Retina (tissue), 1 donor: ENCODE measurements around the gene KRTAP20-3.

ENCODE experiments used
- DNase-seq: peaks from one replicate; pipeline ENCODE4 v3.0.0-alpha.2; 2016

KRTAP20-3 gene

DNA sequence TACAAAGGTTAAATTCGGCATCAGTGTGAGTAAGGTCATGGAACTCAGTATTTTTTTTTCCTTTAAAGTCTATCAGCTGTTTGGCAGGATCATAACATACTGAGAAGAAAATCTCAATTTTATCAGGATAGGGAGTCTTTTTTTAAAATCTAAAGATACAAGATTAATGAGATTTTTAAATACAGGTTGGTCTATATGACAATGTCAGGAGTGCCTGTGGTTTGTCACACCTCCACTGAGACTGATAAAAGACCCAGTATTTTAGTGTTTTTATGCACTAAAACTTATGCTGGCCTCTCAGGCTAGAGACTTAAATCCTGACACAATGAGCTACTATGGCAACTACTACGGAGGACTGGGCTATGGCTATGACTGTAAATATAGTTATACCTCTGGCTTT is at the start of gene KRTAP20-3:
Gene KRTAP20-3, plus strand, starts transcription at position 301 of the 400 bp plus-strand sequence.
- DNase-seq, result no peak

DNA sequence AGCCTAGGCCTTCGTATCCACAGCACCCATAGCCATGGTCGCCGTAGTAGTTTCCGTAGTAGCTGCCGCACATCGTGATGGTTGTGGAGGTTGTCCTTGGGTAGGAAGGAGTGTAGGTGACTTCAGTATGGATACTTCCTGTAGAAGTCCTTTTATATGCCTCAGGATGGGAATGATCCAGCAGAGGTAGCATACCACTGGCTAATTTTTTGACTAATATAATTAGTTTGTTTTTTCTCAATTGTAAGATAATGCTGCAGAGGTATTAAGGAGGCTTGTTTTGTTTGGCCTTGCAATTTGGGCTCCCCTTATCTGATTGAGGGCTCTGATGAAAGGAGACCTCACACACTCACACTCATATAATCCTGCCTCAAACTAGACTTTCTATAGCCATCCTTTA is 43.9 kb upstream of the KRTAP20-3 start, which contains the start of gene KRTAP6-2:
Gene KRTAP6-2, minus strand, starts transcription at position 101 of the 400 bp plus-strand sequence. Its CDS starts 28 bp downstream, at position 73.
- DNase-seq, result no peak

DNA sequence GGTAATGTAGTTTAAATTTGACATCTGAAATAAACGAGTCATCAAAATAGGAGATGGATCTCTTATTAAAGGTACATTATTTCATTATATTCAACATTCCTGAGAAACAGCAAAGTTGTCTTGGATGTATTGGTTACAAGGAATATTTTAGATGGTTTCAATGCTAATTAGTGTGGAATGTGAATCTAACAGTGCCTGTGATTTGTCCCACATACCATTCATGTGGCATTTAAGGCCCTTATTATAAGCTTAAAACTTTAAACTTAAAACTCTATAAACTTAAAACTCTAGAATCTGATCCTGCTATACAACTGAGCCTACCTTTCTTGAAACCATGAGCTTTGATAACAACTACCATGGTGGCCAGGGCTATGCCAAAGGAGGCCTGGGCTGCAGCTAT is 41.9 kb upstream of the KRTAP20-3 start, which contains the start of gene KRTAP22-1:
Gene KRTAP22-1, plus strand, starts transcription at position 301 of the 400 bp plus-strand sequence.
- no peak for DNase-seq

DNA sequence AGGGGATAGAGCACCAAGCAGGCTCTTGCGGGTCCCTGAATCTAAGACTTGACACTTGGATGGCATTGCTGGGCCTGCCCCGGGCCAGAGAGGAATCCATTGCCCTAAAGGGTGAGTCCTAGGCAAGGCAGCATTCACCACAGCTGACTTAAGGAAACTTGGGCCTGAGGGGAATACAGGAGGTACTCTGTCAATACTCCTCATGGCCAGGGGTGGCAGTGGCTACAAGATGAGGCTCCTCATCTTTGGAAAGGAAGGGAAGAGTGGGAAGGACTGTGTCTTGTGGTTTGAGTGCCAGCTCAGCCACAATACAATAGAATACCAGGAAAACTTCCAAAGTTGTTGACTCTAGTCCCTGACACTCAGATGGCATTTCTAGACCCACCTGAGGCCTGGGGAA is 36.7 kb upstream of the KRTAP20-3 start:
- no peak for DNase-seq

DNA sequence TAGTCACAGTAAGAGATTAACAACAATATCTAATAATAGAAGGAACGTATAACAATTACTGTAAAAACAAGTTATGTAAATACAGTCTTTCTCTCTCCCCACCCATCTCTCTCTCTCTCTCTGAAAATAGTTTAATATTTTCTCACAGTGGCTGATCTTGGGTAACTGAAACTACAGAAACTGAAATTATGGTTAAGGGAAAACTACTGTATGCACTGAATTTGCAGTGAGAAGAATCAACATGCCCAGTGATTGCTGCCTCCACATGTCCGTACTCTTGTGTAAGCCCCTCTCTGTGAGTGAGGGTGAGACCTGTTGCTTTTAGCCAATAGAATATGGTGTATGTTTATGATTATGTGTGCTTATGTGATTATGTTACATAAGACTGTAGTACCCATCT is 30.5 kb upstream of the KRTAP20-3 start:
- no peak for DNase-seq

DNA sequence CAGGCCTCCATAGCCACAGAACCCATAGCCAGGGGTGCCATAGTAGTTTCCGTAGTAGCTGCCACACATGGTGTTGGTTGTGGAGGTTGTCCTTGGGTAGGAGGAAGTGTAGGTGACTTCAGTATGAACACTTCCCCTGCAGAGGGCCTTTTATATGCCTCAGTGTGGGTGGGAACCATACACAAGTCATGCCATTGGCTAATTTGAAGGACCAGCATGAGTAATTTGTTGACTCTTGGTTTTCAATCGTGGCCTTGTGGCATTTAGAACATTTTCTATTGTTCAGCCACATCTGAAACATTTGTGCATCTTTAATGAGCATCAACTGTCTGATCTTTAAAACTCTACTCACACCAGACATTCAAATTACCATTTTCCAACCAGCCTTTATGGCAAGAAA is 28.8 kb upstream of the KRTAP20-3 start, which contains the start of gene KRTAP6-1:
Gene KRTAP6-1, minus strand, starts transcription at position 95 of the 400 bp plus-strand sequence. Its CDS starts 26 bp downstream, at position 69.
- no peak for DNase-seq

DNA sequence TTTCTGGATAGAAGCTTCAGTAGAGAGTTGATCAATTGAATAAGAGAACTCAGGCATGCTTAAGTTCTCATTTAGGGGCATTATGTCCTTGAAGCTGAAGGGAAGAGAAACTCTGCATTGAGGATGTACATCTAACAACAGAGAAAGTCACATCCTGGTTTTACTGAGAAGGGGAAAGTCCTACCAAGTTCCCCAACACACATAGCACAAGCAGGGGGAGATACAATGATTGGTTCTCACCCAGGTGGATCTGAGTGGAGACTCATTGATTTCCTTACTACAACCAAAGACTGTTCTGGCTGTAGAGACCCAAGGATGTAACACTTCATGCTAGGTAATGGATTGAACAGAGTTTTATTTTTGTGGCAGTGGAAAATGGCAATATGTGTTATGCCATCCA is 27.5 kb upstream of the KRTAP20-3 start:
- no peak for DNase-seq

DNA sequence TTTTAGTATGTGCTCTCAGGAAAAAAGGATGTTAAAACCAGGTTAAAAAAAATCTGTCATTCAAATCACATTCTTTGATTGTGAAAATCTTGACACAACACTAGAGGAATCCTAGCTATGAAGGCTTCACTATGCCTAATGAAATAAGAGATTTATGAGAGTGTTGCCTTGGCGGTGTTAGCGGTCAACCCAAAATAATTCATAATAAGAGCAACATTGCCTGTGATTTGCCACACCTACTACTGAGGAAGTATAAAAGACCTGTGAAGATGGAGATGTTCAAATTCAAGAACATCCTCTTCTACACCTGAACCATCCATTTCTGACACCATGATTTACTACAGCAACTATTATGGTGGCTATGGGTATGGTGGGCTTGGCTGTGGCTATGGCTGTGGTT is 26.5 kb upstream of the KRTAP20-3 start, which contains the start of gene KRTAP20-1:
Gene KRTAP20-1, plus strand, starts transcription at position 301 of the 400 bp plus-strand sequence. Its CDS starts 30 bp downstream, at position 331.
- DNase-seq, result no peak

DNA sequence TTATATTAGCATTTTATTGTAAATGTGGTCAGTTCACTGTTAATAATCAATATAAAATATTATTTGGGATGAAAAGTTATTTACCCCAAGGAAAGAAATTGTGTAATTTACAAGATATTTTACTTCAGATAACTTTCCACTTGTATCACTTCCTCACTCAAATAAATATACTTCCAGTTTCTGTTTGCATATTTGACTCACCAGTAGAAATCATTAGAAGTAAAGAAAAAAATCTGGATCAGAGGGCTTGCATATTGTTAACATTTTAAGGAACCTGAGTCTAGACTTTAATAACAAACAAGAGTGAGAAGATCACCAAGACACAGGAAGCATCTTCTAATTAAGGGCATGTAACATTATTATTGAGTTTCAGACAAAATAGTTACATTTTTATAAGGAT is 22.6 kb upstream of the KRTAP20-3 start:
- DNase-seq, result no peak

DNA sequence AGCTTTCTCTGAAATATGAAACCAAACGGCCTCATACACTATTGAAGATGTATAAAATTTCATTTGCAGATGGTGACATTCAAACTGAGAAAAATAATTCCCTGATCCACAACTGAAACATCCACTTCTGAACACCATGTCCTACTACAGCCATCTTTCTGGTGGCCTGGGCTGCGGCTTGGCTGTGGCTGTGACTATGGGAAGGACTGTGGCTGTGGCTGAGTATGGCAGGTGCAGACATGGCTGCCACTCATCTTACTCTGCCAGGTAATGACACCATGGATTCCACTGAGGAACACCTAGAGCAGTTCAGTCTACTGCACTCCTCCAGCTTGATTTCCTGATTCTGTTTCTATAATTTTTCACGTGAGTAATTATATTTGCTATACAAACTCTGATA is 22.1 kb upstream of the KRTAP20-3 start, which contains the start of gene KRTAP20-4:
Gene KRTAP20-4, plus strand, starts transcription at position 106 of the 400 bp plus-strand sequence.
- no peak for DNase-seq

DNA sequence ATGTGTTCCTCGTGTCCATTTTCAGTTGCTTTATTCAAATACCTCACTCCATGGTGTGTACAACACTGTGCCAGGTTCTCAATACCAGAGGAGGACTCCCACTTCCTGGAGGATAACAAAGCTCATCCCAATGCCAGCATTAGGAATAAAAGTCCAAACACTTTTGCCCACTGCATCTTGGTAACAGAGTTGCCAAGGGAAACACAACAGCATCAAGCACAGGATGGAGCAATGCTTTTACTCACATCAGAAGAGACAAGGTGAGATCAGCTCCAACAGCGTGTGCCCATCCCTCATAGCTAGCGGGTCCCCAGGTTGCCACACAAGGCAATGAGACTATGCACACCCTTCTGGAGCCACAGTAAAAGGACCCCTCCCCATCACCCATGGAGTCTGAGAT is 19.3 kb upstream of the KRTAP20-3 start:
- no peak for DNase-seq

DNA sequence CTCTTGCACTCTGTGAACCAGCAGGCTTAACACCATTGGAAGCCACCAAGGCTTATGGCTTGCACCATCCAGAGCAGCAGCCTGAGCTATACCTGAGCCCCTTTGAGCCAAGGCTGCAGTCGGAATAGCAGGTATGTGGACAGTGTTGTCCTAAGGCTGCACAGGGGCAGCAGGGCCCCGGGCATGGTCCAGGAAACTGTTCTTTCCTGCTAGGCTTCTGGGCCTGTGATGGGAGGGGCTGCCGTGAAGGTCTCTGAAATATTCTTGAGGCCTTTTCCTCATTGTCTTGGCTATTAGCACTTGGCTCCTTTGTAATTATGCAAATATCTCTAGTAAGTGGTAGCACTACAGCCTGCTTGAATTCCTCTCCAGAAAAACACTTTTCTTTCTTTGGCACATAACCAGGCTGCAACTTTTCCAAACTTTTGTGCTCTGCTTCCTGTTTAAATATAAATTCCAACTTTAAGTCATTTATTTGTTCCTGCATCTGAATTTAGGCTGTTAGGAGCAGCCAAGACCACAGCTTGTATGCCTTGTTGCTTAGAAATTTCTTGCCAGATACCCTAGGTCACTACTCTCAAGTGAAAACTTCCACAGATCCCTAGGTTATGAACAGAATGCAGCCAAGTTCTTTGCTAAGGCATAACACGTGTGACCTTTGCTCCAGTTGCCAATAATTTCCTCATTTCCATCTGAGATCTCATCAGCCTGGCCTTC is 17.1 kb upstream of the KRTAP20-3 start:
- DNase-seq, result no peak

DNA sequence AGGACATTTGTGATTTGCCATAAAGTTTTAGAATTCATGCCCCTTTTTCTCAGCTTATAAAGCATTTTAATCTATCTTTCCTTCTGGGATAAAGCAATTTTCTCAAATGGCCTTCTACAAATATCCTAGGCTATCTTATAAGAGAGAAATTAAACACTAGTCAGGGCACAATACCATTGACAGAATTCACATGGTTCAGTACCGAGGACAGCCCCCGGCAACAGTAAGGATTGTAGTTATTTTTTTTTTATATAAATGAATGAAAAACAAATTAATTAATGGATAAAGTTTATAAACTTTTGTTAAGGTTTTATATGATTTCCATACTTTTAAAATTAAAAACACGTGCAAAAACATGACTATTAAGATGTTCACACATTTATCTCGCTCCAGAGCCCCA is 14.6 kb upstream of the KRTAP20-3 start:
- DNase-seq, result no peak

DNA sequence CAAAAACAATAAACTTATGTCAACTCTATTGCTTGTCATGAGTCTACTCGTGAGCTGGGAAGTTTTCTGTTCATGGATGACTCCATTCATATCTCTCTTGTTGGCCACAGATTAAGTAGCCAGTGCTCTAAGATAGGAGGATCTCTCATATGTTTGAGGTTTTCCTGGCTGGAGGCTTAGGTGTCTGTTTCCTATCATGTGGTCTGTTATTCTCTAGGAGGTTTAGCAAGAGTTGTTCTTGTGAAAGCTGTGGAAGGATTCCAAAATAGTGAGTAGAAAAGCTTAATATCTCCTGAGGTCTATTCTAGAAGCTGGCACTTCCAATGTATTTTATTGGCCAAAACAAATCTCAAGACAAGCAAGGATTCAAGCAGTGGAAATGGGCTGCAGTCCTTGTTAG is 13.5 kb upstream of the KRTAP20-3 start:
- DNase-seq, result no peak

DNA sequence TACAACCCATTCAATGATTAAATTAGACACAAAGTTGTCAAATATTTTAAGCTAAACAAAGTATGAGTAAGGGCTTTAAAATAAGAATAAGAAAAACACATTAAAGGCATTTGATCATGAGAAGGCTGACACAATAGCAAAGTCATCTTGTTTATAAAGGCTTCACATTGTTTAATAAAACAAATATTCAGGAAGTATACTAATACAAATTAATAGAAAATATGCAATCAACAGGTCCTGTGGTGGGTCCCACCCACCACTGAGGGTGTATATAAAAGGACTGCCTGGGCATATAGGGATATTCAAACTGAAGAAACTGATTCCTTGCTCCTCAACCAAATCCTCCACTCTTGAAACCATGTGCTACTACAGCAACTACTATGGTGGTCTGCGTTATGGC is 7.8 kb upstream of the KRTAP20-3 start, which contains the start of gene KRTAP20-2:
Gene KRTAP20-2, plus strand, starts transcription at position 301 of the 400 bp plus-strand sequence. Its CDS starts 58 bp downstream, at position 359.
- DNase-seq, result no peak

DNA sequence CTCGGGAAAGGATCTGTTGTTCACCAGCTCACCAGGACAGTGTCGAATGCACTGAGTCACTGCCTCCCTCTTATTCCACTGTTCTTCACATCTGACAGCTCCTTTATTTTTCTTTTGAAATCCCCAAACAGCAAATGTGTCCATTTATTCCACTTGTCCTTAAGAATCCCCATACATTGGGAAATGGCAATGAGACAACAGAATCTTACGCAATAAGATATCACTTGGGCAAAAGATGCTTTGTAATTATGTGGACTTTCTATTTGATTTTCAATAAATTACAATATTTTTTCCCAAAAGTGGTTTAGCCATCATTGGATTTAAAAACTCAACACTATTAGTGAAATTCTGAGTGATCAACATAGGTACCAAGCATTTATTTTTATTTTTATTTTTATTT is 4.0 kb upstream of the KRTAP20-3 start:
- DNase-seq, result no peak

DNA sequence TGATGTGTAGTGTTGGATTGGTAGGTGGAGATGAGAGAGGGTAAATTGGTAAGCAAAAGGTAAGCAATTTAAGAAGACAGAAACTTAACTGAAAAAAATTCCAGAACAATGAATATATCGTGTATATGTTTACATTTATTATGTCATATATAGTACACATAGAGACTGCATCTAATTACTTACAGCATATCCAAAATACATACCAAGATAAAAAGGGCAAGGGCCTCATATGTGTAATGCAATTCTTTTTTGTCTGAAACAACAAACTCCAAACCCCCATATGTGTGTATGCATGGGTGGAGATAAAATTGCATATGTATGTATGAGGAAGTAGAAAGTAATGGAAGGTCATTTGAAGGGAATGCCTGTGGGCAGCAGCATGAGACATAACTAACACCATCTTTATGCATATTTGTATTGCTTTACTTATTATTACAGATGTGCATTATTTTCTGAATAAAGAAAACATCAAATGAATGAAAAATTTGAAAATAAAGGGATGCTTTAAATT is 4.3 kb downstream of the KRTAP20-3 start:
- no peak for DNase-seq

DNA sequence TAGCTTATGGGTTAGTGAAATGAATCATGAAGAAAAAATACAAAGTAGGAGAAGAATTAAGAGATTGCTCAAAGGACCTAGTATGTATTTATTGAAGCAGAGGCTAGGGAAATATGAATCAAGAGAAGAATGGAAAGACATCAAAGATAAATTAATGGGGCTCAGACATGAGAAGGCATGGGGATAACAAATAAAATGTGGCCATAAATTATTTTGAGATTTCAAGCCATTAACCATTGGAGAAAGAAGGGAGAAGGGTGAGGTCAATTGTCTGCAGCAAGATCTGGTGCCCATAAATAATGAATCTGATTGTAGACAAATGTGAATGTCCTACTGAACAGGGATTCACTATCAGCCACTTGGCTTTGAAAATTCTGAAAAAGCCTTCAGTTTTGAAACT is 10.2 kb downstream of the KRTAP20-3 start:
- DNase-seq, result no peak

DNA sequence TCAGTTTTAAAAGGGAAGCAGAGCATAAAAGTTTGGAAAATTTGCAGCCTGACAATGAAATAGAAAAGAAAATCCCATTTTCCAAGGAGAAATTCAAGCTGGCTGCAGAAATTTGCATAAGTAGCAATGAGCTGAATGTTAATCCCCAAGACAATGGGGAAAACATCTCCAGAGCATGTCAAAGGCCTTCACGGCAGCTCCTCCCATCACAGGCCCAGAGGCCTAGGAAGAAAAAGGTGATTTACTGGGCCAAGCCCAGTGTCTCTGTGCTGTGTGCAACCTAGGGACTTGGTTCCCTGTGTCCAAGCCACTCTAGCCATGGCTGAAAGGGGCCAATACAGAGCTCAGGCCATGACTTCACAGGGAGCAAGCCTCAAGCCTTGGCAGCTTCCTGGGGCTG is 26.1 kb downstream of the KRTAP20-3 start:
- no peak for DNase-seq

DNA sequence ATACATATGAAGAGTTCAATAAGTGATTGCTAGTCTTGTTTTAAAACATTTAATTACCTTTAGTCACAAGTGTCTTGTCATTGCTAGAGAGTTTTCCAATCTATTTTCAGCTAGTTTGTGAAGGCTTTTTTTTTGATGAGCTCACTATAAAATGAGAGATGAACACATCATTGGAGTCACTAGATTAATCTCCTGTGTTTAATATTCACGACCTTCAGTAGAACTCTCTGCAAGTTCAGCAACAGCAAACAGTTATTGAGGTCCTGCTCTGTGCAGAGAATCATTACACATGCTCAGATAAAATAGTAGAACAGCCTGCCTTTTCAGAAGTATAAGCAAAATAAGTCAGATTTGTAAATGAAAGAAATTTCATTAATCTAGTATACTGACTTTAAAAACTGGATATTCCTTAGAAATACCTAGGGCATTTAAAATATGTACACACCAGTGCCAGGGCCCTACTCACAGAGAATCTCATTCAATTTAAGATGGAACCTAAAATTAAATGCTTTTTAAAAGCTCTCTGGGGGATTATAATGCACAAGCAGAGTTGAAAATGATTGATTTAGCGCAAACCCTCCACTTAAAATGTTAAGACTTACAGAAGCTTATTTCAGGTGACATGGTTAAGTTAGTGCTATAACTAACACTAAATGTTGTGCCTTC is 30.5 kb downstream of the KRTAP20-3 start:
- DNase-seq, result no peak

DNA sequence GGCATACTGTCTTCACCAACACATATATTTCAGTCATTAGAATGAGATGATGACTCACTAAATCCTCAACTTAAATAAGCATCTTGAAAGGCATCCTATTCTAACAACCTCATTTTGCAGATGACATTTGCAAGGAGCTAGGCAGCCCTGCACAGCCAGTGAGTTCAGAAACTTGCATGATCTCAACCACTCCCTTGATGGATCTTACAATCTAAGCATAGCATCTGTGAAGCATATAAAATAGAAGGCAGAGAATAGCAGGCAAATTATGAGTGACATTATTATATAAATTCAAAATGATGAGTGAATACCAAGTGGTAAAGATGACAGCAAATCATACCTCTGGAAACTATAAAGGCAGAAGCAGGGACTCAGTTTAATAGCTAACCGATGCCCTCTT is 31.6 kb downstream of the KRTAP20-3 start:
- no peak for DNase-seq

DNA sequence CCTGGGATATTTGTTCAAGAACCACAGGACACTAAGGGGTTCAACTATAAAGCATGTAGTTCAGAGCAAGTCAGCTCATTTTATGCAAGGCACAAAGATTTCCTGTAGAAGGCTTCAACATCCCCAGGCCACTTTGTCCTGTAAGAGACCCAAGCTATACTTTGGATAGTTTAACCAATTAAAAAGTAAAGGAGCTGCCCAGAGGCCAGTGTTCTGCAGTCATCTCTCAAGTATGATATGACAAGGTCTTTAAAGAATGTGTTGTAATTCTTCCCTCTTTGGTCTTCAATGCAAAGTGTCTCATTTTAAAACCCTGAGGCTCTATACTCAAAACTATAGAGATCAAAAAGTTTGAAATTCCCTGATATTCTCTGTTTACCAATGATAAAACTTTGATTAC is 34.1 kb downstream of the KRTAP20-3 start:
- DNase-seq, result no peak

DNA sequence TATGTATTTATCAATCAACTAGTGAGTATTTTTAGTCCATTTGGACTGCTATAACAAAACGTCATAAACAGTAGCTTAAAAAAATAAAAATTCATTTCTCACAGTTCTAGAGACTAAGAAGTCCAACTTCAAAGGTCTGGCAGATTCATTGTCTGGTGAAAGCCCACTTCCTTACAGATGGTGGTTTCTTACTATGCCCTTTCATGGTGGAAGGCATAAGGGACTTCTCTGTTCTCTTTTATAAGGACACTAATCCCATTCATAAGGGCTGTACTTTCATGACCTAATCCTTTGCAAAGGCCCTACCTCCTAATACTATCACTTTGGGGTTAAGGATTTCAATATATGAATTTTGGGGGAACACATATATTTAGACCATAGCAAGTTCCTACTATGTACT is 37.9 kb downstream of the KRTAP20-3 start:
- no peak for DNase-seq

DNA sequence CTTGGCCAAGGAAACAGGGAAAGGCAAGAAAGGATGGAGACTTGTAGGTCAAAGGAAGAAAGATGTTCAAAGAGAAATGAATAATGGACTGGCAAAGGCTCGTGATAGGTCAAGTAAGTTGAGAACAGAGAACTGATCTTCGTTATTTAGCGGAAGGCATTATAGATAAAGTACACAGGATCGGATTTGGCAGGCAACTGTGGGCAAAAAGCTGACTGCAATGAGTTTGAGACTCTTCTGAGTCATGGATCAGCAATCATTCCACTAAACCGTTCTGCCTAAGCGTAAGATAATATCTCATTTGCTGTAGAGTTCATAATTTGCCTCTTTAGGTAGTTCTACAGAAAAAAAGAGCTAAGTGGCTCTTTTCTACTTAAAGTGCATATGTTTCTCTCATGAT is 41.8 kb downstream of the KRTAP20-3 start:
- DNase-seq, result no peak
